Endothelial cell of umbilical vein (primary cell): ENCODE results near the gene SLC8A2. TPM values are rescaled to one million over a fixed set of nuclear protein-coding genes. Genes with fewer than 3 reads are reported as not detected.
"Not testable (repeated sequence)": the region's sequence is repeated elsewhere in the genome, so short reads cannot be mapped to it uniquely, and the experiment has no call there.

Source experiments
- BruUV-seq: library from RNA; stranded (reverse); fragments of 400-500 nt; replicated peaks from 2 replicates; lab custom pipeline; 2021; lab: Mats Ljungman, UMichigan
- CTCF ChIA-PET: fragments of 300-600, 350-600 bp; sonication (Branson Sonifier 250); formaldehyde crosslinking; loops from one replicate; lab custom pipeline; 2021; ENCODE audit warnings: antibody characterized with exemption, inconsistent platforms; lab: Charles Lee
- POLR2A ChIA-PET: fragments of 300-600, 350-600 bp; sonication (Branson Sonifier 250); formaldehyde crosslinking; loops from one replicate; lab custom pipeline; 2021; ENCODE audit warnings: antibody characterized with exemption, inconsistent platforms; lab: Charles Lee
- DNase-seq: peaks from one replicate; pipeline ENCODE4 v3.0.0-alpha.2; 2011; ENCODE audit warnings: low read depth, low spot score
- FAIRE-seq: peaks from 2 replicates; lab custom pipeline; 2011; peaks lifted over from hg19 to GRCh38; lab: Jason Lieb, UNC
- H2AFZ ChIP-seq: 2 replicates; pipeline ENCODE4 v1.6.0; 2012; ENCODE audit warnings: low read depth, low read length, control low read depth, inconsistent platforms
- H3K27ac ChIP-seq: 2 replicates; pipeline ENCODE4 v1.5.1; 2011; ENCODE audit warnings: low read depth, mild to moderate bottlenecking, control low read depth, low read length, moderate library complexity; ENCODE audit not compliant: insufficient read depth
- H3K27me3 ChIP-seq, 2 experiments: 2 replicates each; pipeline versions ENCODE4 v1.6.0 to v1.6.1; 2011; ENCODE audit warnings: low read length in 2 of 2, mixed read lengths in 1 of 2; ENCODE audit not compliant: control insufficient read depth in 2 of 2, insufficient read depth in 2 of 2
- H3K36me3 ChIP-seq, 2 experiments: 2 replicates in 1 of 2; 3 replicates in 1 of 2; pipeline ENCODE4 v1.5.1; 2011; ENCODE audit warnings: low read length in 2 of 2, mild to moderate bottlenecking in 1 of 2, moderate library complexity in 1 of 2; ENCODE audit not compliant: control insufficient read depth in 2 of 2, insufficient read depth in 2 of 2; ENCODE audit errors: extremely low read depth in 1 of 2
- H3K4me1 ChIP-seq: 3 replicates; pipeline ENCODE4 v1.5.1; 2011; ENCODE audit warnings: mild to moderate bottlenecking, low read length; ENCODE audit not compliant: control insufficient read depth, insufficient read depth; ENCODE audit errors: extremely low read depth
- H3K4me2 ChIP-seq: 2 replicates; pipeline ENCODE4 v1.6.1; 2011; ENCODE audit warnings: low read length, control low read depth, mixed read lengths; ENCODE audit not compliant: insufficient read depth
- H3K4me3 ChIP-seq, 3 experiments: fragments of 200-600 bp in 1 of 3; sonication (generic), shearing (Covaris generic) in 1 of 3; replicated peaks in 1 of 3; 2 replicates each; pipeline ENCODE4 v1.5.1; 2011 to 2016; ENCODE audit warnings: control low read depth in 3 of 3, low read length in 3 of 3, mild to moderate bottlenecking in 2 of 3, inconsistent platforms in 1 of 3, low read depth in 1 of 3, moderate library complexity in 1 of 3; ENCODE audit not compliant: insufficient read depth in 1 of 3
- H3K79me2 ChIP-seq: 2 replicates; pipeline ENCODE4 v1.6.0; 2012; ENCODE audit warnings: low read length, inconsistent platforms; ENCODE audit not compliant: control insufficient read depth, insufficient read depth
- H3K9ac ChIP-seq: replicated peaks from 2 replicates; pipeline ENCODE3; 2011; ENCODE audit warnings: low read length, control low read depth; ENCODE audit not compliant: insufficient read depth; ENCODE audit errors: extremely low read depth
- H3K9me1 ChIP-seq: replicated peaks from 3 replicates; pipeline ENCODE4 v1.6.0; 2011; ENCODE audit warnings: mild to moderate bottlenecking, low read length; ENCODE audit not compliant: control insufficient read depth, insufficient read depth; ENCODE audit errors: extremely low read depth
- H3K9me3 ChIP-seq: replicated peaks from 2 replicates; pipeline ENCODE4 v1.5.1; 2012; ENCODE audit warnings: low read length, inconsistent platforms; ENCODE audit not compliant: control insufficient read depth, insufficient read depth
- H4K20me1 ChIP-seq: replicated peaks from 2 replicates; pipeline ENCODE3; 2011; ENCODE audit warnings: mild to moderate bottlenecking, low read length; ENCODE audit not compliant: control insufficient read depth, insufficient read depth; ENCODE audit errors: extremely low read depth
- CTCF ChIP-seq, 2 donors: IDR thresholded peaks; 1 replicate in 1 of 2; 2 replicates in 1 of 2; pipeline ENCODE4 v1.5.1; 2011; ENCODE audit warnings: low read length in 2 of 2, mild to moderate bottlenecking in 2 of 2, moderate library complexity in 2 of 2, control low read depth in 1 of 2, inconsistent platforms in 1 of 2, low read depth in 1 of 2; ENCODE audit not compliant: insufficient read depth in 1 of 2; ENCODE audit errors: extremely low read depth in 1 of 2
- EZH2 ChIP-seq: IDR thresholded peaks from 2 replicates; pipeline ENCODE4 v1.6.1; 2012; ENCODE audit warnings: borderline replicate concordance, low read depth, mild to moderate bottlenecking, moderate library complexity, low read length, inconsistent platforms; ENCODE audit not compliant: severe bottlenecking
- FOS ChIP-seq: IDR thresholded peaks from 2 replicates; pipeline ENCODE4 v1.6.1; 2011; ENCODE audit warnings: mild to moderate bottlenecking, low read length, moderate library complexity, borderline replicate concordance; ENCODE audit not compliant: insufficient read depth
- GATA2 ChIP-seq: IDR thresholded peaks from 2 replicates; pipeline ENCODE4 v1.7.0; 2011; ENCODE audit warnings: low read depth, mild to moderate bottlenecking, moderate library complexity, mixed read lengths, low read length; ENCODE audit not compliant: insufficient read length, insufficient read depth
- JUN ChIP-seq: IDR thresholded peaks from 2 replicates; pipeline ENCODE4 v1.6.1; 2011; ENCODE audit warnings: borderline replicate concordance, low read depth; ENCODE audit not compliant: insufficient read length, insufficient read depth
- MAX ChIP-seq: IDR thresholded peaks from 2 replicates; pipeline ENCODE4 v1.6.1; 2011; ENCODE audit not compliant: insufficient read depth, insufficient read length
- MYC ChIP-seq: IDR thresholded peaks from one replicate; pipeline ENCODE4 v1.6.1; 2011; ENCODE audit warnings: mild to moderate bottlenecking, low read depth, low read length
- POLR2A ChIP-seq: IDR thresholded peaks from 2 replicates; pipeline ENCODE4 v1.6.1; 2012; ENCODE audit warnings: low read depth, mild to moderate bottlenecking, control low read depth, low read length
- POLR2AphosphoS5 ChIP-seq: IDR thresholded peaks from 2 replicates; pipeline ENCODE4 v1.6.1; 2012; ENCODE audit warnings: low read depth, mild to moderate bottlenecking, control low read depth, low read length, moderate library complexity; ENCODE audit not compliant: insufficient read depth
- dilution Hi-C: fragments of 300-500 bp; cut with MboI; formaldehyde crosslinking; loops from one replicate; pipeline ENCODE4 v1.15.0; 2019; ENCODE audit warnings: low sequenced_read_pairs; ENCODE audit not compliant: extremely low pct_ligation_motif_present
- intact Hi-C: fragments of 100-400 bp; cut with micrococcal nuclease; formaldehyde crosslinking; loops from one replicate; pipeline ENCODE4 v1.10.0; 2022
- polyA plus RNA-seq, 4 experiments: library from polyadenylated mRNA; depleted of rRNA in 3 of 4; stranded (reverse) in 3 of 4; unstranded in 1 of 4; fragments of >200 nt; gene quantifications; 2 replicates each; pipeline versions ENCODE4 v1.2.1 to v1.2.3, GENCODE V29; 2011 to 2012; ENCODE audit warnings: missing spikeins in 1 of 4
- total RNA-seq: library from RNA; stranded (reverse); gene quantifications from 2 replicates; pipeline ENCODE4 v1.2.3, GENCODE V29; 2021

SLC8A2 gene
- total and polyA plus RNA-seq, 2 donors (not counting 3 experiments of a cell fraction or from before 2014, with no cell fraction given) = not detected

- POLR2A ChIA-PET = interaction anchor here (1.4 kb wide), 1 partner anchor 35 kb away, joined by 4 read pairs; the partner anchor contains the start of gene DHX34
- H3K4me1 ChIP-seq, CTCF ChIA-PET, H2AFZ ChIP-seq, H3K4me2 ChIP-seq, FAIRE-seq, H3K9me3 ChIP-seq, H3K27ac ChIP-seq, H3K4me3 ChIP-seq, DNase-seq, H4K20me1 ChIP-seq, intact Hi-C loops, H3K79me2 ChIP-seq, H3K9me1 ChIP-seq, H3K9ac ChIP-seq, dilution Hi-C loops, H3K27me3 ChIP-seq, BruUV-seq: not testable (repeated sequence)
- peaks cover 5 to 27% of the 10 kb centered on the region in 2 experiments for H3K36me3 ChIP-seq
- peak; percentile 24 for TF ChIP-seq POLR2A
Observed at GRCh38 chr19:47383890-47384289, 87.8 kb downstream of the SLC8A2 start.

- DNase-seq (no peak), FAIRE-seq (no peak)
- H4K20me1 ChIP-seq = no peaks in the 10 kb centered on the region
- no peaks in the 10 kb centered on the region for H3K4me1 ChIP-seq
- H3K9ac ChIP-seq = no peak overlapping the region
- no peak overlapping the region for H3K27ac ChIP-seq
- no peaks in the 10 kb centered on the region for H3K27me3 ChIP-seq
- H3K9me1 ChIP-seq = no peaks in the 10 kb centered on the region
- H3K4me3 ChIP-seq = no peak overlapping the region
- intact Hi-C loops = no loop called here
- H2AFZ ChIP-seq = no peak overlapping the region
- ChIA-PET CTCF (interaction anchor here (1.2 kb wide), 1 partner anchor 10 kb away, joined by 5 read pairs; no protein-coding TSS in a partner anchor), POLR2A (no interaction called here)
- no TSS peak for BruUV-seq
- dilution Hi-C loops = no loop called here
- TF ChIP-seq CTCF (IDR thresholded peaks at IDR 0.05; ENCODE audit: extremely low read depth in 1 of 2, insufficient read depth in 1 of 2, low read depth in 1 of 2, low read length in 2 of 2) (no peak), POLR2A (no peak), GATA2 (no peak), POLR2AphosphoS5 (no peak), MAX (no peak), JUN (no peak), MYC (no peak), FOS (no peak), EZH2 (no peak)
- no peaks in the 10 kb centered on the region for H3K9me3 ChIP-seq
- no peak overlapping the region for H3K4me2 ChIP-seq
- peaks cover 5 to 43% of the 10 kb centered on the region in 2 experiments for H3K36me3 ChIP-seq
- no peaks in the 10 kb centered on the region for H3K79me2 ChIP-seq
Observed at GRCh38 chr19:47381653-47382279, 89.9 kb downstream of the SLC8A2 start.
